ENCODE results near the gene KCNMB3.
"Not testable (repeated sequence)": the region's sequence is repeated elsewhere in the genome, so short reads cannot be mapped to it uniquely, and the experiment has no call there.

The KCNMB3 gene

DNA sequence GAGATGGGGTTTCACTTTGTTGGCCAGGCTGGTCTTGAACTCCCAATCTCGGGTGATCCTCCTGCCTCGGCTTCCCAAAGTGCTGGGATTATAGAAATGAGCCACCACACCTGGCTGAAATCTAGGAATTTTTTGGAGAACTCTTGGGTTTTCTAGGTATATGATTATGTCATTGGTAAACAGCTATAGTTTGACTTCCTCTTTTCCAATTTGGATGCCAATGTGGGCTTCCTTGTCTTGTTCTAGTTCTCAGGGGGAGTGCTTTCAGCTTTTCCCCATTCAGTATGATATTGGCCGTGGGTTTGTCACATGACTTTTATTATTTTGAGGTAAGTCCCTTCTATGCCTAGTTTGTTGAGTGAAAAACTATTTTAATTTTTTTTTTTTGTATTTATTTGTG lies 17.9 kb downstream of the KCNMB3 start:
- Histone ChIP-seq H3K4me3 (ENCODE audit: low read length) (no peak overlapping the region), H3K27me3 (ENCODE audit: control insufficient read depth, insufficient read depth, low read length) (no peaks in the 10 kb centered on the region), H3K4me1 (ENCODE audit: control insufficient read depth, low read depth, low read length) (peaks cover 3% of the 10 kb centered on the region), H3K9me3 (ENCODE audit: control insufficient read depth, low read depth, low read length) (no peaks in the 10 kb centered on the region), H3K27ac (ENCODE audit: low read length) (no peak overlapping the region), H3K36me3 (ENCODE audit: control insufficient read depth, low read depth, low read length) (peaks cover 6% of the 10 kb centered on the region), H3K9ac (ENCODE audit: low read length) (no peak overlapping the region)

- Histone ChIP-seq H3K9ac (ENCODE audit: low read length) (no peak overlapping the region), H3K9me3 (ENCODE audit: control insufficient read depth, low read depth, low read length) (no peaks in the 10 kb centered on the region), H3K4me1 (ENCODE audit: control insufficient read depth, low read depth, low read length) (peaks cover 3% of the 10 kb centered on the region), H3K4me3 (ENCODE audit: low read length) (no peak overlapping the region), H3K27ac (ENCODE audit: low read length) (no peak overlapping the region), H3K36me3 (ENCODE audit: control insufficient read depth, low read depth, low read length) (peaks cover 6% of the 10 kb centered on the region), H3K27me3 (ENCODE audit: control insufficient read depth, insufficient read depth, low read length) (no peaks in the 10 kb centered on the region)
Measured at GRCh38 chr3:179229177-179229576, 21.7 kb downstream of the KCNMB3 start.

- Histone ChIP-seq H3K27ac (ENCODE audit: low read length) (no peak overlapping the region), H3K27me3 (ENCODE audit: control insufficient read depth, insufficient read depth, low read length) (no peaks in the 10 kb centered on the region), H3K9ac (ENCODE audit: low read length) (no peak overlapping the region), H3K36me3 (ENCODE audit: control insufficient read depth, low read depth, low read length) (peaks cover 6% of the 10 kb centered on the region), H3K4me1 (ENCODE audit: control insufficient read depth, low read depth, low read length) (peaks cover 3% of the 10 kb centered on the region), H3K9me3 (ENCODE audit: control insufficient read depth, low read depth, low read length) (no peaks in the 10 kb centered on the region), H3K4me3 (ENCODE audit: low read length) (no peak overlapping the region)
Measured at GRCh38 chr3:179227349-179227748, 23.6 kb downstream of the KCNMB3 start.

- no peak overlapping the region for H3K9ac ChIP-seq (ENCODE audit: low read length)
- H3K27me3 ChIP-seq (ENCODE audit: control insufficient read depth, insufficient read depth, low read length) = no peaks in the 10 kb centered on the region
- peaks cover 4% of the 10 kb centered on the region for H3K36me3 ChIP-seq (ENCODE audit: control insufficient read depth, low read depth, low read length)
- no peak overlapping the region for H3K4me3 ChIP-seq (ENCODE audit: low read length)
- no peak overlapping the region for H3K27ac ChIP-seq (ENCODE audit: low read length)
- H3K9me3 ChIP-seq (ENCODE audit: control insufficient read depth, low read depth, low read length) = no peaks in the 10 kb centered on the region
- no peaks in the 10 kb centered on the region for H3K4me1 ChIP-seq (ENCODE audit: control insufficient read depth, low read depth, low read length)
Measured at GRCh38 chr3:179224584-179224983, 26.3 kb downstream of the KCNMB3 start.

DNA sequence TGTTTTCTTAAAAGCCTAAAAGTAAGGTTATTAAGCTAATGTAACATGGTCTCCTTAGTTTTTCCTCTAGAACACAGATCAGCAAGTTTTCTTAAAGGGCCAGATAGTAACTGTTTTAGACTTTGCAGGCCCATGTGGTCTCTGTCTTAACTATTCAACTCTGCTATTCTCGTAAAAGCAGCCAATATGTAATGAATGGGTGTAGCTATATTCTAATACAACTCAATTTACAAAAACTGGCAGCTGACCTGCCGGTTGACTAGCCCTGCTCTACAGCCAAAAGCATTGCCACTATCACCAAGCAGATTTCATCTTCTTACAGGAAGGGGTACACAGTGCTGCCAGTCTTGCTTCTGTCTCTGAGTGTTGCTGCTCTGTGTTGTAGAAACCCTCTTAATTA lies 27.4 kb downstream of the KCNMB3 start:
- Histone ChIP-seq H3K9ac (ENCODE audit: low read length) (no peak overlapping the region), H3K36me3 (ENCODE audit: control insufficient read depth, low read depth, low read length) (peaks cover 4% of the 10 kb centered on the region), H3K27ac (ENCODE audit: low read length) (peak overlapping the region; percentile 49), H3K9me3 (ENCODE audit: control insufficient read depth, low read depth, low read length) (no peaks in the 10 kb centered on the region), H3K27me3 (ENCODE audit: control insufficient read depth, insufficient read depth, low read length) (no peaks in the 10 kb centered on the region), H3K4me1 (ENCODE audit: control insufficient read depth, low read depth, low read length) (no peaks in the 10 kb centered on the region), H3K4me3 (ENCODE audit: low read length) (no peak overlapping the region)

- not testable (repeated sequence) for H3K9ac ChIP-seq (ENCODE audit: low read length); H3K9me3 ChIP-seq (ENCODE audit: control insufficient read depth, low read depth, low read length); H3K27me3 ChIP-seq (ENCODE audit: control insufficient read depth, insufficient read depth, low read length); H3K4me3 ChIP-seq (ENCODE audit: low read length); H3K27ac ChIP-seq (ENCODE audit: low read length); H3K4me1 ChIP-seq (ENCODE audit: control insufficient read depth, low read depth, low read length); H3K36me3 ChIP-seq (ENCODE audit: control insufficient read depth, low read depth, low read length)
Measured at GRCh38 chr3:179218213-179218612, 32.7 kb downstream of the KCNMB3 start.

GRCh38 chr3:179215550-179215949 lies 35.4 kb downstream of the KCNMB3 start:
- H3K36me3 ChIP-seq (ENCODE audit: control insufficient read depth, low read depth, low read length); H3K9ac ChIP-seq (ENCODE audit: low read length); H3K4me1 ChIP-seq (ENCODE audit: control insufficient read depth, low read depth, low read length); H3K9me3 ChIP-seq (ENCODE audit: control insufficient read depth, low read depth, low read length); H3K4me3 ChIP-seq (ENCODE audit: low read length); H3K27ac ChIP-seq (ENCODE audit: low read length); H3K27me3 ChIP-seq (ENCODE audit: control insufficient read depth, insufficient read depth, low read length): not testable (repeated sequence)

- Histone ChIP-seq H3K4me1 (ENCODE audit: control insufficient read depth, low read depth, low read length) (peaks cover 3% of the 10 kb centered on the region), H3K36me3 (ENCODE audit: control insufficient read depth, low read depth, low read length) (peaks cover 4% of the 10 kb centered on the region), H3K9me3 (ENCODE audit: control insufficient read depth, low read depth, low read length) (no peaks in the 10 kb centered on the region), H3K27ac (ENCODE audit: low read length) (no peak overlapping the region), H3K27me3 (ENCODE audit: control insufficient read depth, insufficient read depth, low read length) (no peaks in the 10 kb centered on the region), H3K9ac (ENCODE audit: low read length) (no peak overlapping the region), H3K4me3 (ENCODE audit: low read length) (no peak overlapping the region)
Measured at GRCh38 chr3:179200790-179201189, 50.1 kb downstream of the KCNMB3 start.

DNA sequence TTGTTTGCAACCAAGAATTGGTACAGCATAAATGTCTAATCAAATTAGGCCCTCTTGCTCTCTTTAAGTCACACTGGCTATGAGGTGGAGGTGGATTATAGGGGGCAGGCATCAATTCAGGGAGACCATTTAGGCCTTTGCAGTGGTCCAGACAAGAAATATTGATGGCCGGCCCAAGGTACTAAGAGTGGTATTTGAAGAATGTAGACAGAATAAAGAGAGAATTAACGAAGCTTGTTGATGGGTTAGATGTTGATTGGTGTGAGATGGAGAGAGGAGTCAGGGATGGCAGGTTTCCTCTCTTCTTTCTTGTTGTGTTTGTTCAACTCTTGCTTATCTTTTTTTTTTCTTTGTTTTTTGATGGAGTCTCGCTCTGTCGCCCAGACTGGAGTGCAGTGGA lies 54.2 kb downstream of the KCNMB3 start:
- H3K4me3 ChIP-seq (ENCODE audit: low read length) = no peak overlapping the region
- no peaks in the 10 kb centered on the region for H3K36me3 ChIP-seq (ENCODE audit: control insufficient read depth, low read depth, low read length)
- H3K4me1 ChIP-seq (ENCODE audit: control insufficient read depth, low read depth, low read length) = peaks cover 13% of the 10 kb centered on the region
- no peak overlapping the region for H3K9ac ChIP-seq (ENCODE audit: low read length)
- no peaks in the 10 kb centered on the region for H3K27me3 ChIP-seq (ENCODE audit: control insufficient read depth, insufficient read depth, low read length)
- H3K9me3 ChIP-seq (ENCODE audit: control insufficient read depth, low read depth, low read length) = no peaks in the 10 kb centered on the region
- no peak overlapping the region for H3K27ac ChIP-seq (ENCODE audit: low read length)

DNA sequence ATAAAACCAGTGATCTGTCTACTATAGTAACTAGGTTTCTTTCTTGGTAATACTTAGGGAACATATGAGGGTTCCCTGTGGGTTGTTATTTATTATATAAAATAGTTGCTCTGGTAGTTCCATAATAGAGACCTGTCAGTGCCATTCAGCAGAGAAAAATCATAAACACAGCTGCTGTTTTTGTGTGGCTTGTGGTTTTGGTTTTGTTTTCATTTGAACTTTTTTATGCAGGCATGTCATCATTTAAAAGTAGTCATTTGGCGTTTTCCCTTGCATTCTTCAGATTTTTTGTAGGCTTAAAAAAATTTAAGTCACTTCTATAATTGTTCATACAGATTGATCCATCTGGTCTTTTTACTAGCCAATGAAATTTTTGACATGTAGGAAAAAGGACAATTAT lies 54.8 kb downstream of the KCNMB3 start:
- no peaks in the 10 kb centered on the region for H3K9me3 ChIP-seq (ENCODE audit: control insufficient read depth, low read depth, low read length)
- no peak overlapping the region for H3K4me3 ChIP-seq (ENCODE audit: low read length)
- H3K9ac ChIP-seq (ENCODE audit: low read length) = no peak overlapping the region
- no peaks in the 10 kb centered on the region for H3K27me3 ChIP-seq (ENCODE audit: control insufficient read depth, insufficient read depth, low read length)
- H3K36me3 ChIP-seq (ENCODE audit: control insufficient read depth, low read depth, low read length) = no peaks in the 10 kb centered on the region
- peaks cover 13% of the 10 kb centered on the region for H3K4me1 ChIP-seq (ENCODE audit: control insufficient read depth, low read depth, low read length)
- H3K27ac ChIP-seq (ENCODE audit: low read length) = no peak overlapping the region

GRCh38 chr3:179194931-179195330 lies 56.0 kb downstream of the KCNMB3 start:
- H3K27me3 ChIP-seq (ENCODE audit: control insufficient read depth, insufficient read depth, low read length) = no peaks in the 10 kb centered on the region
- H3K9me3 ChIP-seq (ENCODE audit: control insufficient read depth, low read depth, low read length) = no peaks in the 10 kb centered on the region
- no peak overlapping the region for H3K9ac ChIP-seq (ENCODE audit: low read length)
- no peak overlapping the region for H3K27ac ChIP-seq (ENCODE audit: low read length)
- peaks cover 24% of the 10 kb centered on the region for H3K4me1 ChIP-seq (ENCODE audit: control insufficient read depth, low read depth, low read length)
- H3K36me3 ChIP-seq (ENCODE audit: control insufficient read depth, low read depth, low read length) = no peaks in the 10 kb centered on the region
- no peak overlapping the region for H3K4me3 ChIP-seq (ENCODE audit: low read length)
